GM12892 (cell line): Measurements from ENCODE around the gene COL7A1.
A peak's percentile ranks its signal among the peaks of the same experiment; 100 is the strongest.
"Not testable (repeated sequence)": the region's sequence is repeated elsewhere in the genome, so short reads cannot be mapped to it uniquely, and the experiment has no call there.

Experiments used
- DNase-seq: peaks from one replicate; pipeline ENCODE4 v3.0.0; 2011; ENCODE audit not compliant: insufficient read length
- FAIRE-seq: peaks from 2 replicates; lab custom pipeline; 2011; peaks lifted over from hg19 to GRCh38; lab: Jason Lieb, UNC
- POLR2A ChIP-seq: IDR thresholded peaks from 2 replicates; pipeline ENCODE4 v1.6.1; 2011; ENCODE audit warnings: low read depth, low read length, control low read depth
- POLR2AphosphoS5 ChIP-seq: IDR thresholded peaks from 2 replicates; pipeline ENCODE4 v1.6.1; 2011; ENCODE audit warnings: low read depth, low read length, control low read depth
- TAF1 ChIP-seq: IDR thresholded peaks from 2 replicates; pipeline ENCODE4 v1.6.1; 2011; ENCODE audit warnings: low read depth, mild to moderate bottlenecking, control low read depth, low read length, borderline replicate concordance

The COL7A1 gene

GRCh38 chr3:48556796-48557626, 38.1 kb downstream of the COL7A1 start, which contains the start of gene PFKFB4:
TSS of gene PFKFB4 (minus strand) at chr3:48556803. CDS start at chr3:48556777, 26 bp downstream.
- DNase-seq (peak; percentile 97), FAIRE-seq (peak; percentile 98)
- TF ChIP-seq POLR2AphosphoS5 (no peak), POLR2A (peak; percentile 65; the same call in 1 of the 2 replicates), TAF1 (no peak)

- no peak for DNase-seq
- peak; percentile 9 for FAIRE-seq
- TF ChIP-seq POLR2AphosphoS5 (no peak), POLR2A (no peak), TAF1 (no peak)
Observed at GRCh38 chr3:48555949-48556795, 39.0 kb downstream of the COL7A1 start.

- DNase-seq (no peak), FAIRE-seq (peak; percentile 38)
- TF ChIP-seq POLR2AphosphoS5 (no peak), TAF1 (no peak)
Observed at GRCh38 chr3:48555231-48555948, 39.7 kb downstream of the COL7A1 start.

- DNase-seq = no peak
- no peak for FAIRE-seq
- TF ChIP-seq POLR2A = no peak
- no peak for TF ChIP-seq POLR2AphosphoS5
- TF ChIP-seq TAF1 = no peak
Observed at GRCh38 chr3:48553886-48554845, 41.0 kb downstream of the COL7A1 start.

GRCh38 chr3:48553361-48553760, 41.8 kb downstream of the COL7A1 start:
- TF ChIP-seq TAF1 (no peak), POLR2AphosphoS5 (no peak), POLR2A (no peak)
- FAIRE-seq (no peak), DNase-seq (no peak)

- no peak for DNase-seq
- no peak for FAIRE-seq
- no peak for TF ChIP-seq POLR2A
- no peak for TF ChIP-seq TAF1
- TF ChIP-seq POLR2AphosphoS5 = no peak
Observed at GRCh38 chr3:48552111-48552951, 42.8 kb downstream of the COL7A1 start.

- not testable (repeated sequence) for DNase-seq, FAIRE-seq
Observed at GRCh38 chr3:48551651-48552050, 43.5 kb downstream of the COL7A1 start.

- no peak for TF ChIP-seq POLR2AphosphoS5
- no peak for TF ChIP-seq POLR2A
- no peak for TF ChIP-seq TAF1
- DNase-seq = peak; percentile 84
- peak; percentile 84 for FAIRE-seq
Observed at GRCh38 chr3:48548729-48549705, 46.1 kb downstream of the COL7A1 start.

GRCh38 chr3:48548126-48548525, 47.0 kb downstream of the COL7A1 start:
- no peak for DNase-seq
- TF ChIP-seq POLR2AphosphoS5 (no peak), POLR2A (no peak), TAF1 (no peak)

More at GRCh38 chr3:48548126-48548525, 47.0 kb downstream of the COL7A1 start:
- no peak for FAIRE-seq
